K562 (cell line): ENCODE measurements around the gene COG7. TPM values are rescaled to one million over a fixed set of nuclear protein-coding genes. Genes with fewer than 3 reads are reported as not detected.

Source experiments
- ATAC-seq: fragments of 200-7000 bp; cut with Tn5 transposase; 3 replicates; pipeline ENCODE4 v1.9.1; 2020; ENCODE audit warnings: moderate library complexity
- BruUV-seq: library from RNA; stranded (reverse); fragments of 400-500 nt; replicated peaks from 2 replicates; lab custom pipeline; 2021; lab: Mats Ljungman, UMichigan
- CTCF ChIA-PET: fragments of 300-600 bp; formaldehyde crosslinking; extraction: SDS; loops from one replicate; lab custom pipeline; 2021; ENCODE audit warnings: low intra/inter-chr PET ratio; lab: Yijun Ruan, JAX
- POLR2A ChIA-PET: fragments of 300-600, 350-650 bp; sonication (Branson Sonifier 250); formaldehyde crosslinking; extraction: SDS; loops from one replicate; lab custom pipeline; 2021; ENCODE audit warnings: antibody characterized with exemption, inconsistent platforms; lab: Yijun Ruan, JAX
- DNase-seq, 4 experiments: peaks; one replicate each; pipeline versions ENCODE4 v3.0.0 to v3.0.0-alpha.2; 2011 to 2018; ENCODE audit warnings: low spot score in 3 of 4, mixed read lengths in 3 of 4; ENCODE audit errors: extremely low read depth in 1 of 4
- FAIRE-seq: peaks from 2 replicates; lab custom pipeline; 2011; peaks lifted over from hg19 to GRCh38; lab: Jason Lieb, UNC
- H2AFZ ChIP-seq: 2 replicates; pipeline ENCODE4 v1.6.0; 2011; ENCODE audit warnings: low read depth, low read length, control low read depth, inconsistent platforms
- H3K27ac ChIP-seq: fragments of 200-600 bp; 3 replicates; pipeline ENCODE4 v1.8.0; 2011; ENCODE audit warnings: low read depth, mild to moderate bottlenecking, control low read depth, inconsistent platforms, low read length, moderate library complexity, mixed read lengths; ENCODE audit errors: extremely low read depth
- H3K27me3 ChIP-seq, 2 experiments: fragments of 300-600 bp in 1 of 2; 2 replicates in 1 of 2; 3 replicates in 1 of 2; pipeline versions ENCODE4 v1.6.0 to v1.8.0; 2011; ENCODE audit warnings: inconsistent platforms in 2 of 2, low read length in 2 of 2, mild to moderate bottlenecking in 1 of 2, mixed read lengths in 1 of 2, moderate library complexity in 1 of 2; ENCODE audit not compliant: control insufficient read depth in 2 of 2, insufficient read depth in 2 of 2
- H3K36me3 ChIP-seq: fragments of 300-600 bp; 3 replicates; pipeline ENCODE4 v1.8.0; 2011; ENCODE audit warnings: mild to moderate bottlenecking, low read length, inconsistent platforms; ENCODE audit not compliant: control insufficient read depth, insufficient read depth
- H3K4me1 ChIP-seq, 2 experiments: fragments of 200-600 bp in 1 of 2; replicated peaks in 1 of 2; 2 replicates in 1 of 2; 3 replicates in 1 of 2; pipeline versions ENCODE4 v1.5.1 to v1.8.0; 2011; ENCODE audit warnings: inconsistent platforms in 2 of 2, low read length in 2 of 2, mild to moderate bottlenecking in 1 of 2, mixed read lengths in 1 of 2, moderate library complexity in 1 of 2; ENCODE audit not compliant: control insufficient read depth in 2 of 2, insufficient read depth in 2 of 2
- H3K4me2 ChIP-seq: 2 replicates; pipeline ENCODE4 v1.6.1; 2011; ENCODE audit warnings: low read length, control low read depth, inconsistent platforms, mixed read lengths; ENCODE audit not compliant: insufficient read depth
- H3K4me3 ChIP-seq: fragments of 200-600 bp; sonication (generic), shearing (Covaris generic); 2 replicates; pipeline ENCODE4 v1.5.1; 2016; ENCODE audit warnings: control low read depth, inconsistent platforms
- H3K79me2 ChIP-seq: fragments of 200-600 bp; 3 replicates; pipeline ENCODE4 v1.8.0; 2011; ENCODE audit warnings: low read length, inconsistent platforms; ENCODE audit not compliant: control insufficient read depth, insufficient read depth
- H3K9ac ChIP-seq, 2 experiments: 2 replicates each; pipeline versions ENCODE4 v1.6.0 to v1.6.1; 2011; ENCODE audit warnings: low read depth in 2 of 2, low read length in 2 of 2, control low read depth in 1 of 2, inconsistent platforms in 1 of 2, mild to moderate bottlenecking in 1 of 2, mixed read lengths in 1 of 2; ENCODE audit not compliant: insufficient read depth in 1 of 2
- H3K9me1 ChIP-seq: one replicate; pipeline ENCODE4 v1.6.0; 2011; ENCODE audit warnings: inconsistent platforms, mild to moderate bottlenecking, low read length, moderate library complexity; ENCODE audit not compliant: control insufficient read depth, insufficient read depth
- H3K9me3 ChIP-seq: replicated peaks from 2 replicates; pipeline ENCODE4 v1.5.1; 2011; ENCODE audit warnings: low read depth, low read length, inconsistent platforms; ENCODE audit not compliant: control insufficient read depth, insufficient read depth
- H4K20me1 ChIP-seq: replicated peaks from 2 replicates; pipeline ENCODE4 v1.6.1; 2011; ENCODE audit warnings: low read length, inconsistent platforms, mixed read lengths; ENCODE audit not compliant: control insufficient read depth, insufficient read depth
- CEBPB ChIP-seq: fragments of 450-650 bp; IDR thresholded peaks from 2 replicates; pipeline ENCODE4 v1.6.1; 2016; ENCODE audit warnings: missing genetic modification characterization, missing compliant biosample characterization
- CEBPG ChIP-seq, 3 experiments: fragments of 200-800 bp in 1 of 3; sonication (Bioruptor generic) in 1 of 3; sonication (generic) in 1 of 3; formaldehyde crosslinking in 1 of 3; IDR thresholded peaks in 2 of 3; conservative IDR thresholded peaks in 1 of 3; 2 replicates each; pipeline versions ENCODE4 v1.6.1 to v1.8.0; 2016 to 2022; ENCODE audit warnings: missing compliant biosample characterization in 2 of 3, missing genetic modification characterization in 2 of 3, mild to moderate bottlenecking in 1 of 3, missing genetic modification reagents in 1 of 3
- E2F5 ChIP-seq: sonication (generic); formaldehyde crosslinking; IDR thresholded peaks from 2 replicates; pipeline ENCODE4 v1.8.0; 2022; ENCODE audit warnings: mild to moderate bottlenecking, missing genetic modification reagents
- ELF1 ChIP-seq: fragments of 200-800 bp; sonication (Bioruptor generic); IDR thresholded peaks from 2 replicates; pipeline ENCODE4 v1.6.1; 2016; ENCODE audit warnings: missing genetic modification characterization, missing compliant biosample characterization
- GTF3C2 ChIP-seq: IDR thresholded peaks from 3 replicates; pipeline ENCODE4 v1.6.1; 2011; ENCODE audit warnings: borderline replicate concordance, mild to moderate bottlenecking, moderate library complexity; ENCODE audit not compliant: insufficient read length; ENCODE audit errors: extremely low read depth
- HDAC6 ChIP-seq: IDR thresholded peaks from 2 replicates; pipeline ENCODE4 v1.6.1; 2012; ENCODE audit warnings: low read depth, mild to moderate bottlenecking, control low read depth, inconsistent platforms, low read length, moderate library complexity
- NCOA1 ChIP-seq: fragments of 450-650 bp; IDR thresholded peaks from 2 replicates; pipeline ENCODE4 v1.6.1; 2016; ENCODE audit warnings: low read depth
- NR2C2 ChIP-seq, 2 experiments: fragments of 200-800 bp in 1 of 2; sonication (Bioruptor generic) in 1 of 2; sonication (generic) in 1 of 2; formaldehyde crosslinking in 1 of 2; IDR thresholded peaks; 2 replicates each; pipeline versions ENCODE4 v1.6.1 to v1.8.0; 2016 to 2022; ENCODE audit warnings: mild to moderate bottlenecking in 1 of 2, missing compliant biosample characterization in 1 of 2, missing genetic modification characterization in 1 of 2, missing genetic modification reagents in 1 of 2
- POLR2H ChIP-seq: IDR thresholded peaks from 2 replicates; pipeline ENCODE4 v1.6.1; 2016; ENCODE audit warnings: missing genetic modification characterization, low read depth, mild to moderate bottlenecking, control low read depth, missing compliant biosample characterization, moderate library complexity
- RNF2 ChIP-seq: sonication (generic); IDR thresholded peaks from 2 replicates; pipeline ENCODE4 v1.6.1; 2016
- SP1 ChIP-seq: sonication (generic); formaldehyde crosslinking; IDR thresholded peaks from 2 replicates; pipeline ENCODE4 v1.8.1; 2022; ENCODE audit warnings: mild to moderate bottlenecking, missing genetic modification reagents
- TSHZ1 ChIP-seq: fragments of 250-450 bp; sonication (Bioruptor Pico); IDR thresholded peaks from 2 replicates; pipeline ENCODE4 v1.4.0; 2020; ENCODE audit warnings: mild to moderate bottlenecking, moderate library complexity
- ZNF76 ChIP-seq: fragments of 250-450 bp; sonication (Bioruptor Pico); IDR thresholded peaks from 2 replicates; pipeline ENCODE4 v1.4.0; 2020; ENCODE audit warnings: mild to moderate bottlenecking, moderate library complexity, borderline replicate concordance
- WGBS: fragments of 100-300 bp; shearing (Covaris generic); methylation state at CpG from one replicate; pipeline ENCODE4 v1.1.6; 2016; ENCODE audit warnings: low coverage, mixed read lengths; ENCODE audit not compliant: insufficient coverage; ENCODE audit errors: missing lambda C conversion rate; 5-methylcytosine and 5-hydroxymethylcytosine counted together
- in situ Hi-C: fragments of 300-500 bp; cut with MboI; formaldehyde crosslinking; loops from 4 replicates; pipeline ENCODE4 v1.15.0; 2018; ENCODE audit warnings: inconsistent platforms, mixed read lengths
- intact Hi-C: fragments of 100-400 bp; cut with micrococcal nuclease; formaldehyde crosslinking; loops from 2 replicates; pipeline ENCODE4 v1.14.2; 2022
- polyA plus RNA-seq, 8 experiments: library from polyadenylated mRNA; depleted of rRNA in 4 of 8; stranded (reverse) in 5 of 8; unstranded in 3 of 8; fragments of >200 nt; fragmentation: Nextera tagmentation in 2 of 8; fragmentation: Illumina TruSeq in 1 of 8; extraction: Ambion mirVana in 2 of 8; extraction: Trizol in 1 of 8; gene quantifications; 2 replicates each; pipeline versions ENCODE4 v1.2.1 to v1.2.3, GENCODE V29; 2011 to 2014; ENCODE audit warnings: inconsistent platforms in 1 of 8, missing spikeins in 1 of 8
- total RNA-seq, 7 experiments: library from RNA; depleted of rRNA in 6 of 7; stranded (reverse); fragments of >200 nt in 6 of 7; fragmentation: Illumina TruSeq in 2 of 7; extraction: Trizol in 2 of 7; gene quantifications; 2 replicates each; pipeline versions ENCODE4 v1.2.1 to v1.2.3, GENCODE V29; 2011 to 2021; ENCODE audit warnings: low replicate concordance in 1 of 7

Gene COG7
- total and polyA plus RNA-seq, 9 of the 15 experiments (the other 6 are each of a cell fraction or from before 2014, with no cell fraction given), result 3.8 to 17.6 (median 13.4) TPM

GRCh38 chr16:23484510-23485256 is 31.7 kb upstream of the COG7 start:
- no peaks in the 10 kb centered on the region for H3K27me3 ChIP-seq
- in situ Hi-C loops, result no loop called here
- H3K36me3 ChIP-seq, result peaks cover 94% of the 10 kb centered on the region
- intact Hi-C loops, result no loop called here
- no peak for FAIRE-seq
- H2AFZ ChIP-seq, result no peak overlapping the region
- peaks cover 9% of the 10 kb centered on the region; the same call in 1 of the 2 replicates for H4K20me1 ChIP-seq
- ChIA-PET CTCF (no interaction called here), POLR2A (interaction anchor here (0.7 kb wide), 1 partner anchor 21 kb away, joined by 4 read pairs; no protein-coding TSS in a partner anchor)
- no peak overlapping the region for H3K9ac ChIP-seq
- no peaks in the 10 kb centered on the region for H3K4me1 ChIP-seq
- no peak overlapping the region for H3K27ac ChIP-seq
- 89% methylated on average over 8 of the region's 8 CpGs for WGBS
- no peaks in the 10 kb centered on the region for H3K79me2 ChIP-seq
- peaks cover 2% of the 10 kb centered on the region for H3K9me1 ChIP-seq
- no TSS peak for BruUV-seq
- ATAC-seq, result no peak
- no peaks in the 10 kb centered on the region for H3K9me3 ChIP-seq
- no peak overlapping the region for H3K4me2 ChIP-seq
- H3K4me3 ChIP-seq, result no peak overlapping the region
- DNase-seq, result no peak
- no peak for TF ChIP-seq CEBPG (CRISPR knock-in tag; IDR thresholded peaks at IDR 0.05)
- 0 out of 4 replicates have a peak, but pooled peaks of 1 of the 2 experiments have one; percentile 8 for TF ChIP-seq CEBPG (tag; conservative IDR thresholded peaks at IDR 0.05 in 1 of 2, IDR thresholded peaks at IDR 0.05 in 1 of 2)
- TF ChIP-seq E2F5 (CRISPR knock-in tag), result no peak
- no peak for TF ChIP-seq NR2C2 (CRISPR knock-in tag; IDR thresholded peaks at IDR 0.05)
- TF ChIP-seq NR2C2 (tag; IDR thresholded peaks at IDR 0.05), result no peak
- peak; percentile 46 for TF ChIP-seq CEBPB (tag)
- no peak for TF ChIP-seq GTF3C2
- TF ChIP-seq ELF1 (tag), result no peak
- no peak for TF ChIP-seq TSHZ1 (CRISPR knock-in tag)
- no peak for TF ChIP-seq ZNF76 (CRISPR knock-in tag)
- TF ChIP-seq HDAC6, result no peak
- no peak for TF ChIP-seq SP1 (CRISPR knock-in tag)
- TF ChIP-seq NCOA1, result no peak
- TF ChIP-seq POLR2H (tag), result no peak
- TF ChIP-seq RNF2, result no peak
